ENCODE measurements around the gene HIF1A. TPM values are rescaled to one million over a fixed set of nuclear protein-coding genes. Genes with fewer than 3 reads are reported as not detected.

Gene HIF1A
- total and polyA plus RNA-seq, 12 donors = 15.4 to 97.3 (median 59.4) TPM

DNA sequence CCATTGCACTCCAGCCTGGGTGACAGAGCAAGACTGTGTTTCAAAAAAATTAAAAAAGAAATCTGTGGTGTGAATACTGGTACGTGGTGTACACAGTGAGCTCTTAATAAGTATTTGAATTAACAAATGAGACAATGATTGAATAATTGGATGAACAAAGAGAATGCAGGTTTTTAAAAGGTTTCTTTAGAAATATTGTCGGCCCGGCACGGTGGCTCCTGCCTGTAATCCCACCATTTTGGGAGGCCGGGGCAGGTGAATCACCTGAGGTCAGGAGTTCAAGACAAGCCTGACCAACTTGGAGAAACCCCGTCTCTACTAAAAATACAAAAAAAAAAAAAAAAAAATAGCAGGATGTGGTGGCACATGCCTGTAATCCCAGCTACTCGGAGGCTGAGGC lies 6.6 kb downstream of the HIF1A start:
- no peak overlapping the region for H3K27ac ChIP-seq
- peaks cover 0 to 92% (median 79%) of the 10 kb centered on the region in 9 donors for H3K4me1 ChIP-seq
- H3K36me3 ChIP-seq = no peaks in the 10 kb centered on the region
- no peak overlapping the region for H3K4me3 ChIP-seq
- intact Hi-C loops (cut with DNase I) = no loop called here
- DNase-seq (no peak), ATAC-seq (no peak)
- TF ChIP-seq CTCF (IDR thresholded peaks at IDR 0.05) = no peak
- H3K27me3 ChIP-seq = no peaks in the 10 kb centered on the region
- no peaks in the 10 kb centered on the region for H3K9me3 ChIP-seq
- 79% methylated on average over 7 of the region's 7 CpGs for WGBS, 2 donors

DNA sequence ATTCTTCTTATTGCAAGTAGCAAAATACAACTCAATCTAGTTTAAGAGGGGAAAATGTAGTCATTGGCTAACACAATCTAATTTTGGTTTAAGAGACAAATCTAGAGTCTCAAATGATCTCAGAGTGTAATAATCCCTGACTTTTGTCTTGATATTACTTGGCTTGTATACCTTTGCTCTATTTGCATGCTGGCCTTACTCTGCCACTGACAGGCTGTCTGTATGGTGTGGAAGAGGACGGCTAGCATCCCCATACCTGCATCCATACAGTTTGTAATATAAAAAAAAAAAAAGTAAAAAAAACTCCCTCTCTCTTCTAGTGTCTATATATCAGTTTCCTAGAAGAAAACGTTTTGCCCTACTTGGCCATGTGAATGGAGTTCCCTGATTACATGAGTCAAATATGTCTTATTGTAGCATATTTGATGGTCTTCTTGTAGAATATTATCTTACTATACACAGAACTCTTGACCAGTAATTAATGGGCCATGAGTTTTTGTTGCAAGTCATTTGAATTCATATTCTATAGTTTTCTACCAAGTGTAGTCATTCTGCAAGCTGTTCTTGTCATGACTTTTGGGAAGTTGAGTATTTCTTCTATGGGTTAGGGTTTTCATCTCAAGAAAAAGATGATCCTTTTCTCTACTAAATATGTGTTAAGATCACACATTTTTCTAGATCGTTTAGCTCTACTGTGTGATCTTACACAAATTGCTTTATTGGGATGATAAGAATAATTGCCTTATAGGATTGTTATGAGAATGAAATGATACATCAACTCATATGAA lies 8.2 kb downstream of the HIF1A start:
- intact Hi-C loops (cut with DNase I) = no loop called here
- WGBS, 2 donors = 41 to 49% methylated on average over 3 of the region's 3 CpGs

GRCh38 chr14:61704554-61704953 lies 9.2 kb downstream of the HIF1A start:
- 84% methylated on average over 3 of the region's 3 CpGs for WGBS, 2 donors
- no peak overlapping the region for H3K27ac ChIP-seq
- H3K4me1 ChIP-seq = peaks cover 0 to 80% (median 56%) of the 10 kb centered on the region in 9 donors
- DNase-seq = no peak
- TF ChIP-seq CTCF (IDR thresholded peaks at IDR 0.05) = no peak
- no peaks in the 10 kb centered on the region for H3K27me3 ChIP-seq
- H3K36me3 ChIP-seq = no peaks in the 10 kb centered on the region
- ATAC-seq = no peak
- H3K9me3 ChIP-seq = peaks cover 0 to 6% (median 0%) of the 10 kb centered on the region in 11 donors
- H3K4me3 ChIP-seq = no peak overlapping the region
- intact Hi-C loops (cut with DNase I) = no loop called here

More for the DNA sequence above, 8.2 kb downstream of the HIF1A start:
- no peaks in the 10 kb centered on the region for H3K27me3 ChIP-seq
- H3K36me3 ChIP-seq = no peaks in the 10 kb centered on the region
- H3K4me1 ChIP-seq = peaks cover 0 to 84% (median 63%) of the 10 kb centered on the region in 9 donors
- H3K4me3 ChIP-seq = no peak overlapping the region
- DNase-seq (no peak), ATAC-seq (no peak)
- TF ChIP-seq CTCF (IDR thresholded peaks at IDR 0.05) = no peak
- no peak overlapping the region for H3K27ac ChIP-seq
- H3K9me3 ChIP-seq = peaks cover 0 to 6% (median 0%) of the 10 kb centered on the region in 11 donors

GRCh38 chr14:61705017-61705416 lies 9.7 kb downstream of the HIF1A start:
- H3K4me3 ChIP-seq = no peak overlapping the region
- no peaks in the 10 kb centered on the region for H3K27me3 ChIP-seq
- H3K36me3 ChIP-seq = no peaks in the 10 kb centered on the region
- WGBS, 2 donors = 84 to 86% methylated on average over 1 of the region's 1 CpG
- no peak for ATAC-seq
- H3K9me3 ChIP-seq = peaks cover 0 to 6% (median 0%) of the 10 kb centered on the region in 11 donors
- no peak for TF ChIP-seq CTCF (IDR thresholded peaks at IDR 0.05)
- no peak overlapping the region for H3K27ac ChIP-seq
- H3K4me1 ChIP-seq = peaks cover 0 to 79% (median 54%) of the 10 kb centered on the region in 9 donors
- no peak for DNase-seq
- intact Hi-C loops (cut with DNase I) = no loop called here

Measured in heart right ventricle (tissue), 16 donors.